Fibroblast of skin of right biceps (primary cell): ENCODE measurements around the gene FGD4.
A peak's percentile ranks its signal among the peaks of the same experiment; 100 is the strongest.

ENCODE experiments used
- DNase-seq: peaks from one replicate; pipeline ENCODE4 v3.0.0-alpha.2; 2013

Gene FGD4

GRCh38 chr12:32612658-32613614 is 213.6 kb downstream of the FGD4 start:
- DNase-seq = no peak

- no peak for DNase-seq
These were observed 216.1 kb downstream of the FGD4 start for GRCh38 chr12:32615441-32615840.

GRCh38 chr12:32617534-32617933 is 218.2 kb downstream of the FGD4 start:
- no peak for DNase-seq

- no peak for DNase-seq
These were observed 218.8 kb downstream of the FGD4 start for GRCh38 chr12:32618115-32618514.

GRCh38 chr12:32627976-32628375 is 228.6 kb downstream of the FGD4 start:
- no peak for DNase-seq

- no peak for DNase-seq
These were observed 242.0 kb downstream of the FGD4 start for GRCh38 chr12:32641287-32641901.

GRCh38 chr12:32644431-32644830 is 245.1 kb downstream of the FGD4 start:
- no peak for DNase-seq

- DNase-seq = no peak
These were observed 247.9 kb downstream of the FGD4 start for GRCh38 chr12:32647275-32647674.

GRCh38 chr12:32650508-32650907 is 251.2 kb downstream of the FGD4 start:
- DNase-seq = no peak

GRCh38 chr12:32651151-32651955 is 252.0 kb downstream of the FGD4 start:
- DNase-seq = no peak

- no peak for DNase-seq
These were observed 252.5 kb downstream of the FGD4 start for GRCh38 chr12:32651956-32652210.

GRCh38 chr12:32659908-32660440 is 260.6 kb downstream of the FGD4 start:
- no peak for DNase-seq

- DNase-seq = no peak
These were observed 262.3 kb downstream of the FGD4 start for GRCh38 chr12:32661706-32662105.

- DNase-seq = no peak
These were observed 263.3 kb downstream of the FGD4 start for GRCh38 chr12:32662665-32663064.

GRCh38 chr12:32666018-32666417 is 266.7 kb downstream of the FGD4 start:
- no peak for DNase-seq

- DNase-seq = no peak
These were observed 270.2 kb downstream of the FGD4 start for GRCh38 chr12:32669584-32669983.

GRCh38 chr12:32671930-32672780 is 272.8 kb downstream of the FGD4 start:
- peak; percentile 78 for DNase-seq

- DNase-seq = peak; percentile 97
These were observed 279.9 kb downstream of the FGD4 start, which contains the start of gene DNM1L for GRCh38 chr12:32679091-32679919. Gene DNM1L (plus strand): TSS chr12:32679301. CDS start chr12:32679364, 63 bp downstream.

GRCh38 chr12:32679920-32680237 is 280.5 kb downstream of the FGD4 start:
- DNase-seq = no peak

- no peak for DNase-seq
These were observed 281.4 kb downstream of the FGD4 start for GRCh38 chr12:32680787-32681186.

- no peak for DNase-seq
These were observed 281.9 kb downstream of the FGD4 start for GRCh38 chr12:32681272-32681671.

GRCh38 chr12:32686340-32686739 is 287.0 kb downstream of the FGD4 start:
- no peak for DNase-seq
